GM21423 (cell line): ENCODE data around the gene VWA5B1.
"Not testable (repeated sequence)": the region's sequence is repeated elsewhere in the genome, so short reads cannot be mapped to it uniquely, and the experiment has no call there.

Experiments used
- ATAC-seq: cut with Tn5 transposase; IDR thresholded peaks from one replicate; pipeline ENCODE4 v1.9.1; 2021; ENCODE audit warnings: mild to moderate bottlenecking, moderate library complexity; ENCODE audit not compliant: unreplicated experiment

The VWA5B1 gene

GRCh38 chr1:20278692-20279130, 12.0 kb upstream of the VWA5B1 start:
- ATAC-seq = no peak

GRCh38 chr1:20279509-20279908, 11.2 kb upstream of the VWA5B1 start:
- ATAC-seq = no peak

GRCh38 chr1:20280341-20280740, 10.3 kb upstream of the VWA5B1 start:
- ATAC-seq = no peak

GRCh38 chr1:20280906-20281305, 9.8 kb upstream of the VWA5B1 start:
- ATAC-seq = no peak

- no peak for ATAC-seq
These were observed 8.9 kb upstream of the VWA5B1 start for GRCh38 chr1:20281801-20282200.

GRCh38 chr1:20282533-20282932, 8.1 kb upstream of the VWA5B1 start:
- no peak for ATAC-seq

- ATAC-seq = no peak
These were observed 6.6 kb upstream of the VWA5B1 start for GRCh38 chr1:20284046-20284445.

GRCh38 chr1:20284625-20285024, 6.0 kb upstream of the VWA5B1 start:
- no peak for ATAC-seq

- no peak for ATAC-seq
These were observed 5.2 kb upstream of the VWA5B1 start for GRCh38 chr1:20285510-20285909.

- not testable (repeated sequence) for ATAC-seq
These were observed 3.0 kb upstream of the VWA5B1 start for GRCh38 chr1:20287696-20288095.

- no peak for ATAC-seq
These were observed 990 bp downstream of the VWA5B1 start for GRCh38 chr1:20291645-20292084.

- no peak for ATAC-seq
These were observed 8.0 kb downstream of the VWA5B1 start for GRCh38 chr1:20298626-20299025.

GRCh38 chr1:20301463-20302107, 10.9 kb downstream of the VWA5B1 start:
- ATAC-seq = no peak

- no peak for ATAC-seq
These were observed 11.4 kb downstream of the VWA5B1 start for GRCh38 chr1:20302108-20302471.

- no peak for ATAC-seq
These were observed 16.4 kb downstream of the VWA5B1 start for GRCh38 chr1:20307026-20307425.

- ATAC-seq = no peak
These were observed 17.9 kb downstream of the VWA5B1 start for GRCh38 chr1:20308569-20308968.

- ATAC-seq = no peak
These were observed 20.6 kb downstream of the VWA5B1 start for GRCh38 chr1:20311289-20311688.

- no peak for ATAC-seq
These were observed 21.6 kb downstream of the VWA5B1 start for GRCh38 chr1:20312310-20312709.

GRCh38 chr1:20312818-20313217, 22.1 kb downstream of the VWA5B1 start:
- no peak for ATAC-seq

- ATAC-seq = no peak
These were observed 26.8 kb downstream of the VWA5B1 start for GRCh38 chr1:20317471-20317870.

- no peak for ATAC-seq
These were observed 27.8 kb downstream of the VWA5B1 start for GRCh38 chr1:20318521-20318920.

GRCh38 chr1:20318971-20319370, 28.3 kb downstream of the VWA5B1 start:
- ATAC-seq = no peak
